HCT116 (cell line): ENCODE results near the gene RCOR1. TPM values are rescaled to one million over a fixed set of nuclear protein-coding genes. Genes with fewer than 3 reads are reported as not detected.

Experiments
- ATAC-seq: fragments of 200-7000 bp; cut with Tn5 transposase; 2 replicates; pipeline ENCODE4 v1.9.1; 2020; ENCODE audit warnings: mild to moderate bottlenecking, moderate library complexity
- BruUV-seq: library from RNA; stranded (reverse); fragments of 400-500 nt; replicated peaks from 2 replicates; lab custom pipeline; 2021; lab: Mats Ljungman, UMichigan
- CTCF ChIA-PET: fragments of 300-600 bp; sonication (Branson Sonifier 250); formaldehyde crosslinking; loops from one replicate; lab custom pipeline; 2021; ENCODE audit warnings: antibody characterized with exemption; lab: Charles Lee
- POLR2A ChIA-PET: fragments of 300-600, 350-600 bp; sonication (Branson Sonifier 250); formaldehyde crosslinking; loops from one replicate; lab custom pipeline; 2021; ENCODE audit warnings: antibody characterized with exemption; lab: Charles Lee
- RAD21 ChIA-PET, 2 experiments: fragments of 300-600 bp; sonication (Branson Sonifier 250); formaldehyde crosslinking; loops; one replicate each; lab custom pipeline; 2023; ENCODE audit warnings: low total read pairs in 2 of 2; ENCODE audit not compliant: uncharacterized antibody in 2 of 2, unreplicated experiment in 2 of 2, low non-redundant PET in 1 of 2; lab: Charles Lee
- DNase-seq: peaks from one replicate; pipeline ENCODE4 v3.0.0-alpha.2; 2010; ENCODE audit warnings: low read depth, low spot score
- H2AFZ ChIP-seq: fragments of 200-600 bp; shearing (Covaris generic), sonication (generic); 2 replicates; pipeline ENCODE4 v1.6.1; 2017; ENCODE audit warnings: low read depth, mixed run types, mixed read lengths, antibody characterized with exemption, low read length; ENCODE audit not compliant: poor library complexity, severe bottlenecking
- H3K27ac ChIP-seq: 2 replicates; pipeline ENCODE4 v1.5.1; 2012; ENCODE audit warnings: low read depth, low read length
- H3K27me3 ChIP-seq: fragments of 200-600 bp; sonication (generic); 2 replicates; pipeline ENCODE4 v1.6.1; 2016; ENCODE audit warnings: mixed run types, low read length, mixed read lengths; ENCODE audit not compliant: insufficient read depth
- H3K36me3 ChIP-seq, 2 experiments: fragments of 200-500 bp in 1 of 2; fragments of 200-600 bp in 1 of 2; sonication (Bioruptor generic) in 1 of 2; sonication (generic) in 1 of 2; 2 replicates each; pipeline versions ENCODE4 v1.5.1 to v1.6.1; 2014 to 2016; ENCODE audit warnings: low read length in 2 of 2, inconsistent platforms in 1 of 2, mixed read lengths in 1 of 2, mixed run types in 1 of 2; ENCODE audit not compliant: insufficient read depth in 2 of 2, control insufficient read depth in 1 of 2
- H3K4me1 ChIP-seq, 2 experiments: fragments of 200-600 bp in 1 of 2; sonication (generic) in 1 of 2; 2 replicates each; pipeline versions ENCODE4 v1.5.1 to v1.6.1; 2012 to 2017; ENCODE audit warnings: low read length in 2 of 2, inconsistent platforms in 1 of 2, mild to moderate bottlenecking in 1 of 2, mixed read lengths in 1 of 2, mixed run types in 1 of 2, moderate library complexity in 1 of 2; ENCODE audit not compliant: insufficient read depth in 2 of 2, control insufficient read depth in 1 of 2
- H3K4me2 ChIP-seq: fragments of 200-600 bp; sonication (generic); 2 replicates; pipeline ENCODE4 v1.6.1; 2017; ENCODE audit warnings: mixed run types, low read length, mixed read lengths
- H3K4me3 ChIP-seq, 2 experiments: fragments of 200-600 bp in 1 of 2; sonication (generic) in 1 of 2; replicated peaks in 1 of 2; 2 replicates each; pipeline ENCODE4 v1.5.1; 2011 to 2016; ENCODE audit warnings: low read length in 2 of 2, control low read depth in 1 of 2, low read depth in 1 of 2, mild to moderate bottlenecking in 1 of 2, mixed read lengths in 1 of 2, mixed run types in 1 of 2
- H3K79me2 ChIP-seq: fragments of 200-600 bp; sonication (generic); 2 replicates; pipeline ENCODE4 v1.6.1; 2017; ENCODE audit warnings: mild to moderate bottlenecking, mixed run types, low read length, moderate library complexity, mixed read lengths; ENCODE audit not compliant: insufficient read depth
- H3K9ac ChIP-seq: fragments of 200-600 bp; sonication (generic); 2 replicates; pipeline ENCODE4 v1.6.1; 2016; ENCODE audit warnings: low read length, mixed read lengths
- H3K9me2 ChIP-seq: fragments of 200-600 bp; sonication (generic), shearing (Covaris generic); 2 replicates; pipeline ENCODE4 v1.6.1; 2017; ENCODE audit warnings: mixed run types, mild to moderate bottlenecking, moderate library complexity; ENCODE audit not compliant: insufficient read depth
- H3K9me3 ChIP-seq, 2 experiments: fragments of 200-500 bp in 1 of 2; fragments of 200-600 bp in 1 of 2; sonication (Bioruptor generic) in 1 of 2; sonication (generic) in 1 of 2; 2 replicates each; pipeline ENCODE4 v1.6.1; 2014 to 2017; ENCODE audit warnings: low read length in 2 of 2, mixed read lengths in 2 of 2, inconsistent platforms in 1 of 2, low read depth in 1 of 2, mild to moderate bottlenecking in 1 of 2, mixed run types in 1 of 2, moderate library complexity in 1 of 2; ENCODE audit not compliant: control insufficient read depth in 1 of 2, insufficient read depth in 1 of 2
- H4K20me1 ChIP-seq: fragments of 200-600 bp; sonication (generic), shearing (Covaris generic); 2 replicates; pipeline ENCODE4 v1.6.1; 2017; ENCODE audit warnings: mixed run types, mild to moderate bottlenecking, moderate library complexity; ENCODE audit not compliant: insufficient read depth
- CBX3 ChIP-seq: IDR thresholded peaks from 2 replicates; pipeline ENCODE4 v1.6.1; 2012; ENCODE audit warnings: low read depth
- EGR1 ChIP-seq: IDR thresholded peaks from 2 replicates; pipeline ENCODE4 v1.6.1; 2012; ENCODE audit warnings: low read depth
- ELF1 ChIP-seq: IDR thresholded peaks from 2 replicates; pipeline ENCODE4 v1.6.1; 2012; ENCODE audit warnings: low read depth, borderline replicate concordance
- EZH2phosphoT487 ChIP-seq: fragments of 200-600 bp; IDR thresholded peaks from 2 replicates; pipeline ENCODE4 v1.6.1; 2018; ENCODE audit warnings: antibody characterized with exemption, borderline replicate concordance
- RAD21 ChIP-seq: IDR thresholded peaks from 2 replicates; pipeline ENCODE4 v1.6.1; 2012; ENCODE audit warnings: low read depth, mild to moderate bottlenecking
- SRF ChIP-seq: IDR thresholded peaks from 2 replicates; pipeline ENCODE4 v1.6.1; 2012; ENCODE audit warnings: low read depth
- ZNF274 ChIP-seq: fragments of 200-500 bp; sonication (Bioruptor generic); IDR thresholded peaks from 2 replicates; pipeline ENCODE4 v1.6.1; 2014; ENCODE audit warnings: mild to moderate bottlenecking, low read depth, low read length, inconsistent platforms
- intact Hi-C: fragments of 100-400 bp; cut with micrococcal nuclease; formaldehyde crosslinking; loops from 2 replicates; pipeline ENCODE4 v1.10.0; 2022
- total RNA-seq: library from RNA; stranded (reverse); gene quantifications from one replicate; pipeline ENCODE4 v1.2.1, GENCODE V29; 2021; ENCODE audit not compliant: unreplicated experiment
- TF ChIP-seq, protein P1 (sequence below): IDR thresholded peaks from 2 replicates; pipeline ENCODE4 v1.6.1; 2012; ENCODE audit warnings: low read depth

The RCOR1 gene
- total RNA-seq, 1 experiment from 2014 or later = 30.7 TPM

DNA sequence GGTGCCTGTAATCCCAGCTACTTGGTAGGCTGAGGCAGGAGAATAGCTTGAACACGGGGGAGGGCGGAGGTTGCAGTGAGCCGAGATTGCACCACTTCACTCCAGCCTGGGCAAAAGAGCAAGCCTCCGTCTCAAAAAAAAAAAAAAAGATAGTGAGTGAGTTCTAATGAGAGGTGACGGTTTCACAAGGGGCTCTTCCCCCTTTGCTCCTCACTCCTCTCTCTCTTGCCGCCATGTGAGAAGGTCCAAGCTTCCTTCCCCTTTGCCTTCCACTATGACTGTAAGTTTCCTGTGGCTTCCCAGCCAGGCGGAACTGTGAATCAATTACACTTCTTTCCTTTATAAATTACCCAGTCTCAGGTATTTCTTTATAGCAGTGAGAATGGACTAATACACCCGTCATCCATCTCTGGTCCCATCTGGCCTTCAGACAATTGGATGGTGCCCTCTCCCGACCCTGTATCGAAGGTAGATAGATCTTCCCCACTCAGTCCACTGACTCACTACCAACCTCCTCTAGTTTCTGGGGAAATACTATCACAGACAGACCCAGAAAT lies 27.0 kb upstream of the RCOR1 start:
- no peak overlapping the region for H3K9ac ChIP-seq
- no peaks in the 10 kb centered on the region for H3K9me2 ChIP-seq
- no peaks in the 10 kb centered on the region for H3K36me3 ChIP-seq
- H3K4me2 ChIP-seq = no peak overlapping the region
- CTCF ChIA-PET = no interaction called here
- H4K20me1 ChIP-seq = no peaks in the 10 kb centered on the region
- H3K27me3 ChIP-seq = no peaks in the 10 kb centered on the region
- POLR2A ChIA-PET = no interaction called here
- H2AFZ ChIP-seq = no peak overlapping the region
- intact Hi-C loops = no loop called here
- H3K9me3 ChIP-seq = no peaks in the 10 kb centered on the region
- TF ChIP-seq SRF (no peak), EGR1 (no peak), ZNF274 (no peak), EZH2phosphoT487 (no peak), RAD21 (no peak), CBX3 (no peak), ELF1 (no peak)
- TF ChIP-seq, protein P1, sequence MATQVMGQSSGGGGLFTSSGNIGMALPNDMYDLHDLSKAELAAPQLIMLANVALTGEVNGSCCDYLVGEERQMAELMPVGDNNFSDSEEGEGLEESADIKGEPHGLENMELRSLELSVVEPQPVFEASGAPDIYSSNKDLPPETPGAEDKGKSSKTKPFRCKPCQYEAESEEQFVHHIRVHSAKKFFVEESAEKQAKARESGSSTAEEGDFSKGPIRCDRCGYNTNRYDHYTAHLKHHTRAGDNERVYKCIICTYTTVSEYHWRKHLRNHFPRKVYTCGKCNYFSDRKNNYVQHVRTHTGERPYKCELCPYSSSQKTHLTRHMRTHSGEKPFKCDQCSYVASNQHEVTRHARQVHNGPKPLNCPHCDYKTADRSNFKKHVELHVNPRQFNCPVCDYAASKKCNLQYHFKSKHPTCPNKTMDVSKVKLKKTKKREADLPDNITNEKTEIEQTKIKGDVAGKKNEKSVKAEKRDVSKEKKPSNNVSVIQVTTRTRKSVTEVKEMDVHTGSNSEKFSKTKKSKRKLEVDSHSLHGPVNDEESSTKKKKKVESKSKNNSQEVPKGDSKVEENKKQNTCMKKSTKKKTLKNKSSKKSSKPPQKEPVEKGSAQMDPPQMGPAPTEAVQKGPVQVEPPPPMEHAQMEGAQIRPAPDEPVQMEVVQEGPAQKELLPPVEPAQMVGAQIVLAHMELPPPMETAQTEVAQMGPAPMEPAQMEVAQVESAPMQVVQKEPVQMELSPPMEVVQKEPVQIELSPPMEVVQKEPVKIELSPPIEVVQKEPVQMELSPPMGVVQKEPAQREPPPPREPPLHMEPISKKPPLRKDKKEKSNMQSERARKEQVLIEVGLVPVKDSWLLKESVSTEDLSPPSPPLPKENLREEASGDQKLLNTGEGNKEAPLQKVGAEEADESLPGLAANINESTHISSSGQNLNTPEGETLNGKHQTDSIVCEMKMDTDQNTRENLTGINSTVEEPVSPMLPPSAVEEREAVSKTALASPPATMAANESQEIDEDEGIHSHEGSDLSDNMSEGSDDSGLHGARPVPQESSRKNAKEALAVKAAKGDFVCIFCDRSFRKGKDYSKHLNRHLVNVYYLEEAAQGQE = no peak
- RAD21 ChIA-PET = interaction anchor here in 1 of 2 experiments (0.7 kb wide), 1 partner anchor 467 kb away, joined by 8 read pairs; no protein-coding TSS in a partner anchor
- no peak for DNase-seq
- no peak overlapping the region for H3K4me3 ChIP-seq
- ATAC-seq = no peak
- no TSS peak for BruUV-seq
- H3K27ac ChIP-seq = no peak overlapping the region
- no peaks in the 10 kb centered on the region for H3K79me2 ChIP-seq
- peaks cover 16 to 18% of the 10 kb centered on the region in 2 experiments for H3K4me1 ChIP-seq
